Astrocyte (in vitro differentiated cells and primary cell): ENCODE measurements around the gene FECH.

Experiments
- CTCF ChIP-seq: IDR thresholded peaks from 2 replicates; pipeline ENCODE4 v1.5.1; 2011; ENCODE audit warnings: low read depth, mild to moderate bottlenecking, inconsistent platforms, low read length, moderate library complexity; ENCODE audit not compliant: insufficient read depth
- EZH2 ChIP-seq: IDR thresholded peaks from 2 replicates; pipeline ENCODE4 v1.6.1; 2012; ENCODE audit warnings: mild to moderate bottlenecking, low read length, inconsistent platforms; ENCODE audit not compliant: insufficient read depth

- no peak for TF ChIP-seq CTCF
- no peak for TF ChIP-seq EZH2
These were observed 17.4 kb upstream of the FECH start for GRCh38 chr18:57603871-57604270.
